Upper lobe of left lung (tissue), 6 donors: ENCODE results near the gene SYNGR1. TPM values are rescaled to one million over a fixed set of nuclear protein-coding genes. Genes with fewer than 3 reads are reported as not detected.

Source experiments
- ATAC-seq, 2 donors: fragments of 200-7000 bp; cut with Tn5 transposase; one replicate each; pipeline ENCODE4 v1.9.1; 2022; ENCODE audit warnings: mild to moderate bottlenecking in 2 of 2, moderate library complexity in 2 of 2; ENCODE audit not compliant: low FRiP score in 2 of 2
- DNase-seq, 2 donors: peaks; one replicate each; pipeline ENCODE4 v3.0.0-alpha.2; 2019 to 2020
- H3K27ac ChIP-seq, 4 donors: fragments of 200-600 bp; sonication (generic); one replicate each; pipeline ENCODE4 v1.5.1; 2016 to 2019
- H3K27me3 ChIP-seq, 4 donors: fragments of 200-600 bp; sonication (generic); one replicate each; pipeline ENCODE4 v1.5.1; 2017 to 2019
- H3K36me3 ChIP-seq, 4 donors: fragments of 200-600 bp; sonication (generic); one replicate each; pipeline ENCODE4 v1.5.1; 2016 to 2019
- H3K4me1 ChIP-seq, 4 donors: fragments of 200-600 bp; sonication (generic); one replicate each; pipeline ENCODE4 v1.5.1; 2018 to 2019
- H3K4me3 ChIP-seq, 4 donors: fragments of 200-600 bp; sonication (generic); one replicate each; pipeline ENCODE4 v1.5.1; 2017 to 2019; ENCODE audit warnings: mild to moderate bottlenecking in 2 of 4, moderate library complexity in 1 of 4
- H3K9me3 ChIP-seq, 4 donors: fragments of 200-600 bp; sonication (generic); one replicate each; pipeline ENCODE4 v1.5.1; 2018 to 2019
- EP300 ChIP-seq, 4 donors: sonication (generic); formaldehyde crosslinking; IDR thresholded peaks; one replicate each; pipeline ENCODE4 v1.5.1; 2017; ENCODE audit warnings: antibody characterized with exemption in 4 of 4, control low read depth in 2 of 4
- POLR2A ChIP-seq, 4 donors: fragments of 450-650 bp; IDR thresholded peaks; one replicate each; pipeline ENCODE4 v1.5.1; 2016 to 2017; ENCODE audit warnings: antibody characterized with exemption in 4 of 4, mild to moderate bottlenecking in 2 of 4
- POLR2AphosphoS5 ChIP-seq, 2 donors: sonication (generic); formaldehyde crosslinking; IDR thresholded peaks; one replicate each; pipeline ENCODE4 v1.5.1; 2017; ENCODE audit warnings: antibody characterized with exemption in 2 of 2
- WGBS, 2 donors: methylation state at CpG; one replicate each; pipeline ENCODE4 v1.1.5; 2017 to 2018; 5-methylcytosine and 5-hydroxymethylcytosine counted together
- total RNA-seq, 6 donors: library from RNA; depleted of rRNA in 4 of 6; stranded (reverse); fragments of >200 nt in 4 of 6; gene quantifications; one replicate each; pipeline versions ENCODE4 v1.1.0 to v1.2.1, GENCODE V29; 2016 to 2021
- TF ChIP-seq, protein P1 (sequence below), 6 experiments: fragments of 450-650 bp in 4 of 6; fragments of 200-600 bp in 2 of 6; sonication (generic) in 2 of 6; IDR thresholded peaks; one replicate each; pipeline ENCODE4 v1.5.1; 2016 to 2019; ENCODE audit warnings: antibody characterized with exemption in 6 of 6
- donor health status: DM: no; HTN: no; CAD: no; lungs with moderate emphysema.
- donor health status: DM: no; HTN: yes; CAD: no; lungs with severe emphysema.

The SYNGR1 gene
- total RNA-seq, 6 donors from 2014 or later, result 2.0 to 14.6 (median 5.3) TPM

DNA sequence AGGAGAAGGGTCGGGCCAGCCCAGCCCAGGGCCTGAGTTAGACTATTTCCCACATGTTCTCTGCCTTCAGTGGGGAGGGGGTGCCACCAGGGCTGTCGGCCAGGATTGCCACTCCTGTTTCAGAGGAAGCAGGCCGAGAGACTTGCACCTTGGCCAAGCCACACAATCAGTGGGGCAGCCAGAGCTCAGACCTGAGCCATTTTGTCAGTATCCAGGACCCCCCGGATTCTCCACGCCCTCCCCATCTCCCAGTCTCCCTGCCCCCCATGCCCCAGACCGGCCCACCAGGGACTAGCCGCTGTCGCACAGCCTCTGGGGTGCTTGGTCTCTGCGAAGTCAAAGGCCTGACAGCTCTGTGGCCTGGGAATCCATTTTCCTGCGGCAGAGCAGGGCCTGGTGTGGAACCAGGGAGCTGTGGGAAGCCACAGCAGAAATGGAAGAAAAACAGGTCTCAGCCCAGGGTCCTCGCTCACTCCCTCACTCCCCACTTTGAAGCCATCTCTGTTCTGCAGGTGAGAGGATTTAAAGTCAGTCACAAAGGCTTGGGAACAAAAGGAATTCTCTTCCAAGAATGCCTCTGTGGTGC lies 81.5 kb downstream of the SYNGR1 start:
- Histone ChIP-seq H3K27ac (peak overlapping the region; percentile 70 to 91 (median 87)), H3K9me3 (no peaks in the 10 kb centered on the region), H3K4me3 (no peak overlapping the region), H3K4me1 (peaks cover 9 to 19% (median 14%) of the 10 kb centered on the region in 4 donors), H3K27me3 (no peaks in the 10 kb centered on the region), H3K36me3 (peaks cover 17 to 68% (median 61%) of the 10 kb centered on the region in 4 donors)
- ATAC-seq (no peak), DNase-seq (no peak)
- WGBS, 2 donors, result 76 to 79% methylated on average over 2 to 11 of the region's 11 CpGs
- no peak for TF ChIP-seq EP300 (IDR thresholded peaks at IDR 0.05)
- TF ChIP-seq, protein P1, sequence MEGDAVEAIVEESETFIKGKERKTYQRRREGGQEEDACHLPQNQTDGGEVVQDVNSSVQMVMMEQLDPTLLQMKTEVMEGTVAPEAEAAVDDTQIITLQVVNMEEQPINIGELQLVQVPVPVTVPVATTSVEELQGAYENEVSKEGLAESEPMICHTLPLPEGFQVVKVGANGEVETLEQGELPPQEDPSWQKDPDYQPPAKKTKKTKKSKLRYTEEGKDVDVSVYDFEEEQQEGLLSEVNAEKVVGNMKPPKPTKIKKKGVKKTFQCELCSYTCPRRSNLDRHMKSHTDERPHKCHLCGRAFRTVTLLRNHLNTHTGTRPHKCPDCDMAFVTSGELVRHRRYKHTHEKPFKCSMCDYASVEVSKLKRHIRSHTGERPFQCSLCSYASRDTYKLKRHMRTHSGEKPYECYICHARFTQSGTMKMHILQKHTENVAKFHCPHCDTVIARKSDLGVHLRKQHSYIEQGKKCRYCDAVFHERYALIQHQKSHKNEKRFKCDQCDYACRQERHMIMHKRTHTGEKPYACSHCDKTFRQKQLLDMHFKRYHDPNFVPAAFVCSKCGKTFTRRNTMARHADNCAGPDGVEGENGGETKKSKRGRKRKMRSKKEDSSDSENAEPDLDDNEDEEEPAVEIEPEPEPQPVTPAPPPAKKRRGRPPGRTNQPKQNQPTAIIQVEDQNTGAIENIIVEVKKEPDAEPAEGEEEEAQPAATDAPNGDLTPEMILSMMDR (IDR thresholded peaks at IDR 0.05), result no peak
- no peak for TF ChIP-seq POLR2A (IDR thresholded peaks at IDR 0.05)
- no peak for TF ChIP-seq POLR2AphosphoS5 (IDR thresholded peaks at IDR 0.05)

DNA sequence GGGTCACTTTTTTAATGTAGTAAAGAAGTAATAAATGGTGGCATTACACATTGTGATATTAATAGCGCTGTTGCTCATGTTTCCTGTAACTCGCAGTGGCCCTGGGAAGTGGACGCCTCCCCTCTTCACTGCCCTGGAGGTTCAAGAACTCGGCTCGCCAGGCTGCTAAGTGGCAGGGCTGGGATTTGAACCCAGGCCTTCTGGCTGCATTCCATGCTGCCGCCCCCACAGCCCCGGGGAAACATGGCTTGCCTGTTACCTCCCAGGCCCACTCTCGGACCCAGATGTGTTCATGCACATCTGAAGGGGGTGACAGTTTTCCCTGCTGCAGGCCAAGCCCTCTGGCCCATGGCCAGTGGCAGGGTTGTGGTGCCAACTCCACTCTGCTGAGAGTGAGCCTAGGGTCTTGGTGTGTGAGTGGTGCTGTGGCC lies 82.0 kb downstream of the SYNGR1 start:
- H3K27me3 ChIP-seq, result no peaks in the 10 kb centered on the region
- peak overlapping the region in 1 of 4 donors; percentile 13 for H3K4me3 ChIP-seq
- peaks cover 10 to 20% (median 16%) of the 10 kb centered on the region in 4 donors for H3K4me1 ChIP-seq
- H3K9me3 ChIP-seq, result no peaks in the 10 kb centered on the region
- peak overlapping the region; percentile 70 to 91 (median 87) for H3K27ac ChIP-seq
- peaks cover 13 to 63% (median 56%) of the 10 kb centered on the region in 4 donors for H3K36me3 ChIP-seq
- no peak for DNase-seq
- TF ChIP-seq EP300 (IDR thresholded peaks at IDR 0.05) (peak in 2 of 4 donors; percentile 27 to 40), POLR2AphosphoS5 (IDR thresholded peaks at IDR 0.05) (peak in 1 of 2 donors; percentile 36), POLR2A (IDR thresholded peaks at IDR 0.05) (no peak)
- WGBS, 2 donors, result 51% methylated on average over 6 to 8 of the region's 8 CpGs
- ATAC-seq, result no peak

DNA sequence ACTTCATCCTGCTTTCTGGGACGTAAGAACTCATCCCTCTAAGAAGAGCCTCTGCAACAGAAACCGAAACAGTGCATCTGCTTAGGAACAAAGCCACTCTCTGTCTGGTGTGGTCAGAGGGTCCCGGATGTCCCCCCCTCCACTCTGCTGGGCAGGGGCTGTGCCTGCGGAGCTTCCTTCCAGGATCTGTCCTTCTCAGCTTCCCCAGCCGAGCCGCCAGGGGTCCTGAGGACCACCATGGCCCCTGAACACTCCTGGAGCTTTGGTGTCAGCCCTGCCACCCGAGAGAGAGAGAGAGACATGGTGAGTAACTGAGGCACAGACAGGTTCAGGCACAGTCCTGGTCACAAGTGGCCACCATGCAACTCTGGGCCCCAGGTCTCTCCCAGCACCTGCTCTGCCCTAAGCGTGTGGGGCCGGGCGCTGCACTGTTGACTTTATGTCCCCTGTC lies 82.6 kb downstream of the SYNGR1 start:
- no peak for ATAC-seq
- peak overlapping the region; percentile 70 to 91 (median 87) for H3K27ac ChIP-seq
- no peak for TF ChIP-seq EP300 (IDR thresholded peaks at IDR 0.05)
- no peak for TF ChIP-seq POLR2A (IDR thresholded peaks at IDR 0.05)
- TF ChIP-seq, protein P1 (IDR thresholded peaks at IDR 0.05), result no peak
- no peak for TF ChIP-seq POLR2AphosphoS5 (IDR thresholded peaks at IDR 0.05)
- H3K4me1 ChIP-seq, result peaks cover 15 to 25% (median 21%) of the 10 kb centered on the region in 4 donors
- 72 to 77% methylated on average over 5 to 10 of the region's 10 CpGs for WGBS, 2 donors
- H3K9me3 ChIP-seq, result no peaks in the 10 kb centered on the region
- peak overlapping the region in 1 of 4 donors; percentile 13 for H3K4me3 ChIP-seq
- DNase-seq, result no peak
- peaks cover 10 to 58% (median 51%) of the 10 kb centered on the region in 4 donors for H3K36me3 ChIP-seq
- no peaks in the 10 kb centered on the region for H3K27me3 ChIP-seq

DNA sequence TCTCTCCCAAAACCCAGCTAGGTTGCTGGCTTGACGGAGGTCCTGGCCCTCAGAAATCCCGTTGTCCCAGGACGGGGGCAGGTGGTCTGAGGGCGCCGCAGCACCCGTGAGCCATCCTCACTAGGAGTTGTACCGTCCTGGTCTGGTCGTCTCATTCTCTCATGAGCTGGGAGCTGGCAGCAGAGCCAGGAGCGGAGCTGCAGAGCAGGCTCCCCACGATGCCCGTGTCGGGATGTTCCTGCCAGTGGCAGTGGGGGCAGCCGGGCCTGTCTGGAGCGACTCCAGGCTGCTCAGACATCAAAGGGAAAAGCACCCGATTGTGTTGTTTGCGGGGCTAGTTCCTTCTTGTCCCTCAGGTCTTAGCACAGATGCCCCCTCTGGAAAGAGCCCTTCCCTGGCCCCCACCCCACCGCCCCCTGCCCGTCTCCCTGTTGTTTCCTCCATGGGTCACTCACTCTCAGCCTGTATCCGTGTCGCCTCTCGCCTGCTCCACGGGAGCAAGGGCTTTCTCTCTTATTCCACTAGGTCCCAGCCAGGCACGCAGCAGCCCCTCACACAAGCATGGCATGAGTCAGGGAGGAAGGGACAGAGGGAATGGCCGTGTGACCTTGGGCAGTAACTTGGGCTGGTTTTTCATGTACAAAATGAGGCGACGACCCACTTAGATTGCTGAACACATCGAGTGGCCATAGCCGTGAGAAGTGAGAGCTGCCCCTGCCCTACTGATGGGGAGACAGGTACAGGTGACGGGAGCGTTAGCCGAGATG lies 83.9 kb downstream of the SYNGR1 start:
- H3K4me3 ChIP-seq, result no peak overlapping the region
- peak overlapping the region in 1 of 4 donors; percentile 9 for H3K27ac ChIP-seq
- ATAC-seq, result no peak
- no peaks in the 10 kb centered on the region for H3K9me3 ChIP-seq
- H3K36me3 ChIP-seq, result peaks cover 9 to 45% (median 39%) of the 10 kb centered on the region in 4 donors
- 90% methylated on average over 24 to 31 of the region's 31 CpGs for WGBS, 2 donors
- DNase-seq, result no peak
- TF ChIP-seq EP300 (IDR thresholded peaks at IDR 0.05) (no peak), POLR2AphosphoS5 (IDR thresholded peaks at IDR 0.05) (no peak), POLR2A (IDR thresholded peaks at IDR 0.05) (no peak)
- TF ChIP-seq, protein P1 (IDR thresholded peaks at IDR 0.05), result no peak
- H3K4me1 ChIP-seq, result peaks cover 21 to 33% (median 30%) of the 10 kb centered on the region in 4 donors
- no peaks in the 10 kb centered on the region for H3K27me3 ChIP-seq

DNA sequence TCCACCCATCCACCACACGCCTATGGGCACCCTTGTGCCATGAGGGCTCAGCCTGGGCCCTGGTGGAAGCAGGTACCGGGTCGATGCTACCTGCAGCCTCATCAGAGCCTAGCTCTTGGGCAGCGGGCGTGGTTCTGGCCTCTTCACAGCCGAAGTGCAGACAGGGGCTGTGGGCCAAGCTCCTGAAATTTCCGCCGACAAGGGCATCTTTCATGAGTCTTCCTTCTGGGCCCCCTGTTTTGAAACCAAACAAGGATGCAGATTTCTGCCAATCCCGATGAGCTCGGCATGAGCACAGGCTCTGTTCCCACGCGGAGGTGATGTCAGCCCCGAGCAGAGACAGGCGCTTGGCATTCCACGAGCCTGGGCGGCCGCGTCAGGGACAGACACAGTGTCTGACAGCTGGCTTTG lies 84.5 kb downstream of the SYNGR1 start:
- TF ChIP-seq POLR2A (IDR thresholded peaks at IDR 0.05) (no peak), POLR2AphosphoS5 (IDR thresholded peaks at IDR 0.05) (no peak), EP300 (IDR thresholded peaks at IDR 0.05) (no peak)
- TF ChIP-seq, protein P1 (IDR thresholded peaks at IDR 0.05), result no peak
- H3K27ac ChIP-seq, result no peak overlapping the region
- H3K36me3 ChIP-seq, result peaks cover 5 to 39% (median 33%) of the 10 kb centered on the region in 4 donors

More for the DNA sequence above, 84.5 kb downstream of the SYNGR1 start:
- 89 to 94% methylated on average over 6 to 18 of the region's 18 CpGs for WGBS, 2 donors
- H3K9me3 ChIP-seq, result no peaks in the 10 kb centered on the region
- H3K4me3 ChIP-seq, result no peak overlapping the region
- peaks cover 21 to 33% (median 30%) of the 10 kb centered on the region in 4 donors for H3K4me1 ChIP-seq
- DNase-seq (peak in 1 of 2 donors; percentile 58), ATAC-seq (no peak)
- H3K27me3 ChIP-seq, result no peaks in the 10 kb centered on the region
